Parathyroid adenoma (tissue), 2 donors: Measurements from ENCODE around the gene RMRP.

Source experiments
- H2AFZ ChIP-seq: fragments of 300-600 bp; sonication (generic); one replicate; pipeline ENCODE4 v1.7.0; 2017; ENCODE audit warnings: antibody characterized with exemption, mild to moderate bottlenecking
- H3K27ac ChIP-seq: fragments of 300-600 bp; sonication (generic); one replicate; pipeline ENCODE4 v1.7.0; 2017
- H3K27me3 ChIP-seq: fragments of 300-600 bp; sonication (generic); one replicate; pipeline ENCODE4 v1.7.0; 2017; ENCODE audit warnings: low read length; ENCODE audit not compliant: control insufficient read depth, insufficient read depth
- H3K36me3 ChIP-seq: fragments of 300-600 bp; sonication (generic); one replicate; pipeline ENCODE4 v1.7.0; 2017; ENCODE audit warnings: low read length; ENCODE audit not compliant: control insufficient read depth, insufficient read depth
- H3K4me1 ChIP-seq: fragments of 300-600 bp; sonication (generic); one replicate; pipeline ENCODE4 v1.7.0; 2017; ENCODE audit warnings: control low read depth
- H3K4me2 ChIP-seq: fragments of 300-600 bp; sonication (generic); one replicate; pipeline ENCODE4 v1.7.0; 2017; ENCODE audit warnings: low read length
- H3K4me3 ChIP-seq: fragments of 300-600 bp; sonication (generic); one replicate; pipeline ENCODE4 v1.7.0; 2017; ENCODE audit warnings: low read depth, low read length
- H3K79me2 ChIP-seq: fragments of 300-600 bp; sonication (generic); one replicate; pipeline ENCODE4 v1.7.0; 2017; ENCODE audit warnings: control low read depth
- H3K9ac ChIP-seq: fragments of 300-600 bp; sonication (generic); one replicate; pipeline ENCODE4 v1.7.0; 2017; ENCODE audit warnings: mild to moderate bottlenecking
- H3K9me3 ChIP-seq: fragments of 300-600 bp; sonication (generic); one replicate; pipeline ENCODE4 v1.7.0; 2017; ENCODE audit warnings: low read length; ENCODE audit not compliant: control insufficient read depth
- TF ChIP-seq, protein P1 (sequence below): fragments of 300-600 bp; sonication (generic); IDR thresholded peaks from one replicate; pipeline ENCODE4 v1.7.0; 2017; ENCODE audit warnings: antibody characterized with exemption, mild to moderate bottlenecking
- donor health status: primary hyperparathyroidism.

The RMRP gene

DNA sequence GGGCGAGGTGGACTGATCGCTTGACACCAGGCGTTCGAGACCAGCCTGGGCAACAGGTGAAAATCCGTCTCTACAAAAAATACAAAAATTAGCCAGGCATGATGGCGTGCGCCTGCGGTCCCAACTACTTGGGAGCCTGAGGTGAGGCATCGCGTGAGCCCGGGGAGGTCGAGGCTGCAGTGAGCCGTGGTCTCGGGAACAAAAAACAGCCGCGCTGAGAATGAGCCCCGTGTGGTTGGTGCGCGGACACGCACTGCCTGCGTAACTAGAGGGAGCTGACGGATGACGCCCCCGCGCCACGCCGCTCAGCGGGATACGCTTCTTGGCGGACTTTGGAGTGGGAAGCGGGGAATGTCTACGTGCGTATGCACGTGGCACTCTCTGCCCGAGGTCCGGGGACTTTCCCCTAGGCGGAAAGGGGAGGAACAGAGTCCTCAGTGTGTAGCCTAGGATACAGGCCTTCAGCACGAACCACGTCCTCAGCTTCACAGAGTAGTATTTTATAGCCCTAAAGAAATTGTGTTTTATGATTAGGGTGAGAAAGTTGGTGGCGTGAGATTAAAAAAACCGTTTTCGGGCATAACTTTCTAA lies at the start of gene RMRP:
RMRP (minus strand) TSS at position 474 of the 591 bp plus-strand sequence.
- TF ChIP-seq, protein P1, sequence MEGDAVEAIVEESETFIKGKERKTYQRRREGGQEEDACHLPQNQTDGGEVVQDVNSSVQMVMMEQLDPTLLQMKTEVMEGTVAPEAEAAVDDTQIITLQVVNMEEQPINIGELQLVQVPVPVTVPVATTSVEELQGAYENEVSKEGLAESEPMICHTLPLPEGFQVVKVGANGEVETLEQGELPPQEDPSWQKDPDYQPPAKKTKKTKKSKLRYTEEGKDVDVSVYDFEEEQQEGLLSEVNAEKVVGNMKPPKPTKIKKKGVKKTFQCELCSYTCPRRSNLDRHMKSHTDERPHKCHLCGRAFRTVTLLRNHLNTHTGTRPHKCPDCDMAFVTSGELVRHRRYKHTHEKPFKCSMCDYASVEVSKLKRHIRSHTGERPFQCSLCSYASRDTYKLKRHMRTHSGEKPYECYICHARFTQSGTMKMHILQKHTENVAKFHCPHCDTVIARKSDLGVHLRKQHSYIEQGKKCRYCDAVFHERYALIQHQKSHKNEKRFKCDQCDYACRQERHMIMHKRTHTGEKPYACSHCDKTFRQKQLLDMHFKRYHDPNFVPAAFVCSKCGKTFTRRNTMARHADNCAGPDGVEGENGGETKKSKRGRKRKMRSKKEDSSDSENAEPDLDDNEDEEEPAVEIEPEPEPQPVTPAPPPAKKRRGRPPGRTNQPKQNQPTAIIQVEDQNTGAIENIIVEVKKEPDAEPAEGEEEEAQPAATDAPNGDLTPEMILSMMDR, result peak; percentile 3
- Histone ChIP-seq H3K9ac (no peak within 1 kb of the TSS), H3K79me2 (no peaks in the 10 kb centered on the region), H3K9me3 (no peaks in the 10 kb centered on the region), H3K4me2 (peak within 1 kb of the TSS; percentile 96), H3K36me3 (no peaks in the 10 kb centered on the region), H3K4me3 (peak within 1 kb of the TSS; percentile 92), H2AFZ (peak within 1 kb of the TSS; percentile 83), H3K4me1 (no peaks in the 10 kb centered on the region), H3K27me3 (no peaks in the 10 kb centered on the region), H3K27ac (peak within 1 kb of the TSS; percentile 99)

DNA sequence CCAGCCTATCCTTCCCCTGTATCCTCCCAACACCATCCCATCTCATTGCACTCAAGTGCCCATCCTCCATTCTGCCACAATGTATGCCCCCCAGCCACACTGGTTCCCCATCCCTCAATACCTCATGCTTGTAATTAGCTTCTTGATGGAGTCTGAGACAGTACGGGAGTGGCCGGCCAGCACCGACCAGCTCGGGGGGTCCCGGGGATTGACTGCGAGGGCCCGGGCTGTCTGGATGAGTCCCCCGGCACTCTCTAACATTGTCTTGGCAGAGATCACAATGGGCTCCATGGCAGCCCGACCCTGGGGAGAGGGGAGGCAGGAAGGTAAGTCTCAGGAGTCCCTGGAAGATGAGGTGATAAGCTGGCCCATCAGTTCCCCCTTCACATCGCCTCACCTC lies 49.1 kb upstream of the RMRP start:
- no peak overlapping the region for H3K4me2 ChIP-seq
- no peaks in the 10 kb centered on the region for H3K9me3 ChIP-seq
- no peak overlapping the region for H3K4me3 ChIP-seq
- H3K79me2 ChIP-seq, result no peaks in the 10 kb centered on the region
- TF ChIP-seq, protein P1, result no peak
- H3K27me3 ChIP-seq, result no peaks in the 10 kb centered on the region
- H3K36me3 ChIP-seq, result no peaks in the 10 kb centered on the region
- no peak overlapping the region for H2AFZ ChIP-seq
- H3K9ac ChIP-seq, result no peak overlapping the region
- peaks cover 2% of the 10 kb centered on the region for H3K4me1 ChIP-seq
- H3K27ac ChIP-seq, result no peak overlapping the region

DNA sequence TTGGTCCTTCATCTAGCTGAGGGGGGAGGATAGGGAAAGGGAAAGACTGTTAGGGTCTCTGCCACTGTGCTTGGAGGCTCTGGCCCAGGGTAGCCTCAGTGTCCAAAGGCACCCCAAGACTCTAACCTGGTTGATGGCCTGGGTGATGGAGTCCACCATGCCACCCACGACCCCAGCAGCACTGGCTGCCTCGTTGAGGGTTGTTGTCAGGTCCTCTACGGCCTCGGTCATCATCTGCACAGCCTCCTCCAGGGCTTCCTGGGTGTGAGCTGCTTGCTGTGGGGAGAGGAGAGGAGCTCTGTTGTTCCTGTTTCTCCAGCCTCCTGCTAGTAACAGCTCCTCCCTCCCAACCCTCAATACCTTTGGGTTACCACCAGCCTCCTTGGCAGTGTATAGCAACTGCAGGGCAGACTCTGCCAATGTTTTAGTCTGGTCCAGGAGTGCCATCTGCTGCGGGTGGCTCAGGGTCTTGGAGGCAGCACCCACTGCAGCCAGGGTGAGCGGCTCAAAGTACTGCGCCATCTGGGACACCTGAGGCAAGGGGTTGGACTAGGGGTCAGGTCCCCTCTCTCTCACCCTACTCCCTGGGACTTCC lies 48.1 kb upstream of the RMRP start:
- TF ChIP-seq, protein P1, result no peak
- Histone ChIP-seq H2AFZ (no peak overlapping the region), H3K9ac (no peak overlapping the region), H3K27me3 (no peaks in the 10 kb centered on the region), H3K9me3 (no peaks in the 10 kb centered on the region), H3K36me3 (no peaks in the 10 kb centered on the region), H3K79me2 (no peaks in the 10 kb centered on the region), H3K4me2 (no peak overlapping the region), H3K27ac (no peak overlapping the region), H3K4me1 (no peaks in the 10 kb centered on the region), H3K4me3 (no peak overlapping the region)

DNA sequence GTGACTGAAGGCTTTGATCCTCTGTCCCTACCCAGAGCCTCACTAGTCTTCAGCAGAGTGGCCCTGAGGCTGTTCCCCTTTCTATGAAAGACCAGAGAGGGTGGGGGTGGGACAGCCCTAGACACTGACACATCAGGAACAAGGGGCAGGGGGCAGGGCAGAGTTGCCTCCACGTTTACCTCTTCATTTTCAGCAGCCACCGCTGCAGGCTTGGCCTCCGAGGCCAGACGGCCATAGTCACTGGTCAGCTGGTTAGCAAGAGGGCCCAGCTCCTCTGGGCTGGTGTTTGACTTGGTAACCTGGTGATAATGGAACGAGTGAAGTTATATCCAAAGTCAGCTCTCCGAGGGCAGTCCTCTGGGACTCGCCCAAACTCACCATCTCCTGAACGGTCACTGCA lies 47.6 kb upstream of the RMRP start:
- no peaks in the 10 kb centered on the region for H3K4me1 ChIP-seq
- H3K4me2 ChIP-seq, result no peak overlapping the region
- no peak overlapping the region for H3K9ac ChIP-seq
- H3K79me2 ChIP-seq, result no peaks in the 10 kb centered on the region
- no peak overlapping the region for H3K27ac ChIP-seq
- H3K36me3 ChIP-seq, result no peaks in the 10 kb centered on the region
- no peaks in the 10 kb centered on the region for H3K27me3 ChIP-seq
- no peak overlapping the region for H2AFZ ChIP-seq
- no peak overlapping the region for H3K4me3 ChIP-seq
- no peaks in the 10 kb centered on the region for H3K9me3 ChIP-seq
- TF ChIP-seq, protein P1, result no peak
